ENCODE results near the gene TEX36. TPM values are rescaled to one million over a fixed set of nuclear protein-coding genes. Genes with fewer than 3 reads are reported as not detected.
"Not testable (repeated sequence)": the region's sequence is repeated elsewhere in the genome, so short reads cannot be mapped to it uniquely, and the experiment has no call there.

The TEX36 gene
- total RNA-seq, 1 experiment from 2014 or later, result not detected

- Mint-ChIP-seq H3K4me3 (ENCODE audit: low read depth, unreplicated experiment) (no peak overlapping the region), H3K27ac (ENCODE audit: unreplicated experiment) (no peak overlapping the region), H3K36me3 (ENCODE audit: insufficient read depth, unreplicated experiment) (no peaks in the 10 kb centered on the region), H3K4me1 (ENCODE audit: low read depth, unreplicated experiment) (no peaks in the 10 kb centered on the region), H3K9me3 (ENCODE audit: low read depth, unreplicated experiment) (no peaks in the 10 kb centered on the region), H3K27me3 (ENCODE audit: unreplicated experiment) (peaks cover 20% of the 10 kb centered on the region)
- no TSS peak for BruUV-seq (replicated peaks)
- no peak for DNase-seq
- intact Hi-C loops (cut with micrococcal nuclease; ENCODE audit: unreplicated experiment), result loop anchor here (10.0 kb wide), 1 partner anchor 306 kb away; no protein-coding TSS in a partner anchor
- no peak for TF ChIP-seq CTCF (IDR thresholded peaks at IDR 0.05; ENCODE audit: unreplicated experiment)
- CTCF ChIA-PET, result no interaction called here
These were observed 17.5 kb upstream of the TEX36 start for GRCh38 chr10:125700355-125700911.

DNA sequence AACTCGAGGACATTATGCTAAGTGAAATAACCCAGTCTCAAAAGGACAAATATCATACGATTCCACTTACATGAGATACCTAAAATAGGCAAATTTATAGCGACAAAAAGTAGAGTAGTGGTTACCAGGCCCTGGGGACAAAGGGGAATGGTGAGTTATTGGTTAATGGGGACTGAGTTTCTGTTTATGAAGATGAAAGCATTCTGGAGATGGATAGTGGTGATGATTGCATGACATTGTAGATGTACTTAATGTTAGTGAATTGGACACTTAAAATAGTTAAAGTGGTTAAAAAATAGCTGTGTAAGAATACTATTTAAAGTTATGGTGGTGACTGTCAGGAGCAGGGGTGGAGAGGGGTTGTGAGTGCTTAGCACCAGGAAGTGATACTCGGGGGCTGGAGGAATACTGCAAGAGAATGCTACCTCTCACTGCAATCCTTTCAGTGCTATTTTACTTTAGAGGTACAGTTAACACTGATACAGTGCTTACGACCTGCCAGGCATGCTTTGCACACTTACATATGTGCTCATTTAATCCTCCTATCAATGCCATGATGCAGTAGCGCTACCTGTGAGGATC lies 16.7 kb upstream of the TEX36 start:
- Mint-ChIP-seq H3K27me3 (ENCODE audit: unreplicated experiment) (peaks cover 20% of the 10 kb centered on the region), H3K4me3 (ENCODE audit: low read depth, unreplicated experiment) (no peak overlapping the region), H3K27ac (ENCODE audit: unreplicated experiment) (no peak overlapping the region), H3K9me3 (ENCODE audit: low read depth, unreplicated experiment) (no peaks in the 10 kb centered on the region), H3K36me3 (ENCODE audit: insufficient read depth, unreplicated experiment) (no peaks in the 10 kb centered on the region), H3K4me1 (ENCODE audit: low read depth, unreplicated experiment) (no peaks in the 10 kb centered on the region)
- no peak for TF ChIP-seq CTCF (IDR thresholded peaks at IDR 0.05; ENCODE audit: unreplicated experiment)
- intact Hi-C loops (cut with micrococcal nuclease; ENCODE audit: unreplicated experiment), result loop anchor here (10.0 kb wide), 2 partner anchors 65 to 305 kb away; no protein-coding TSS in a partner anchor
- no peak for DNase-seq
- no TSS peak for BruUV-seq (replicated peaks)
- CTCF ChIA-PET, result no interaction called here

- Mint-ChIP-seq H3K4me1 (ENCODE audit: low read depth, unreplicated experiment) (no peaks in the 10 kb centered on the region), H3K9me3 (ENCODE audit: low read depth, unreplicated experiment) (no peaks in the 10 kb centered on the region), H3K36me3 (ENCODE audit: insufficient read depth, unreplicated experiment) (no peaks in the 10 kb centered on the region), H3K27ac (ENCODE audit: unreplicated experiment) (no peak overlapping the region), H3K4me3 (ENCODE audit: low read depth, unreplicated experiment) (no peak overlapping the region), H3K27me3 (ENCODE audit: unreplicated experiment) (peaks cover 20% of the 10 kb centered on the region)
- TF ChIP-seq CTCF (IDR thresholded peaks at IDR 0.05; ENCODE audit: unreplicated experiment), result no peak
- no peak for DNase-seq
- CTCF ChIA-PET, result interaction anchor here (0.6 kb wide), 1 partner anchor 177 kb away, joined by 3 read pairs; no protein-coding TSS in a partner anchor
- intact Hi-C loops (cut with micrococcal nuclease; ENCODE audit: unreplicated experiment), result loop anchor here (10.0 kb wide), 1 partner anchor 64 kb away; no protein-coding TSS in a partner anchor
- BruUV-seq (replicated peaks), result no TSS peak
These were observed 15.6 kb upstream of the TEX36 start for GRCh38 chr10:125698481-125698998.

DNA sequence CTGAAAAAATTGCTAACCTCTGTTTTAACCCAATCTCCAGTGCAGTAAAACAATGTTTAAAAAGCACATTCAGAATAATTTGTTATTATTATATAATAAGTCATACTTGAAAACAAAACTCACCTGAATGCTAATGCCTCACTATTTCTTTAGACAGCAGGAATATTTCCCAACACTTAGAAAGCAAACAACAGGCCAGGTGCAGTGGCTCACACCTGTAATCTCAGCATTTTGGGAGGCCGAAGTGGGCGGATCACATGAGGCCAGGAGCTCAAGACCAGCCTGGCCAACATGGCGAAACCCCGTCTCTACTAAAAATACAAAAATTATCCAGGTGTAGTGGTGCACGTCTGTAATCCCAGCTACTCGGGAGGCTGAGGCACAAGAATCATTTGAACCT lies 13.9 kb upstream of the TEX36 start:
- H3K9me3 Mint-ChIP-seq (ENCODE audit: low read depth, unreplicated experiment); BruUV-seq (replicated peaks); H3K36me3 Mint-ChIP-seq (ENCODE audit: insufficient read depth, unreplicated experiment); H3K4me3 Mint-ChIP-seq (ENCODE audit: low read depth, unreplicated experiment); H3K27ac Mint-ChIP-seq (ENCODE audit: unreplicated experiment); DNase-seq; H3K4me1 Mint-ChIP-seq (ENCODE audit: low read depth, unreplicated experiment); CTCF ChIA-PET: not testable (repeated sequence)
- intact Hi-C loops (cut with micrococcal nuclease; ENCODE audit: unreplicated experiment), result loop anchor here (10.0 kb wide), 1 partner anchor 62 kb away; no protein-coding TSS in a partner anchor
- H3K27me3 Mint-ChIP-seq (ENCODE audit: unreplicated experiment), result peaks cover 20% of the 10 kb centered on the region

DNA sequence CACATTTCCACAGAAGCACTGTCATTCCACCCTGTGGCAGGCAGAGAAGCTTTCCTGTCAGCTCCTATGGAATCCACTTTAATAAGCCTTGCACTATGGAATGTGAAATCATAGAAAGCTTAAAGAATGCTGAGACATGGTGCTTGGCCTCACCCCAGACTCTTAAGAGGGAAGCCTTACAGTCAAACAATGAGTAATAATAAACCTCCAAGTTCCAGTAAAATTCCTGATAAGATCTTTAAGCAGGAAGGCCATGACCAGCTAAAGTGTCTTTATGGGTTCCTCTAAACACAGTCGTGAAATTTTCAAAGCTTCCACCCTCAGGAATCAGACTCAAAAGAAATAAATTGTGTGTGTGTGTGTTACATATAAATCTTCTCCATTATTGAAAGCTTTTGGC lies 11.9 kb upstream of the TEX36 start:
- DNase-seq, result no peak
- Mint-ChIP-seq H3K27me3 (ENCODE audit: unreplicated experiment) (peaks cover 20% of the 10 kb centered on the region), H3K27ac (ENCODE audit: unreplicated experiment) (no peak overlapping the region), H3K36me3 (ENCODE audit: insufficient read depth, unreplicated experiment) (no peaks in the 10 kb centered on the region), H3K4me1 (ENCODE audit: low read depth, unreplicated experiment) (peaks cover 23% of the 10 kb centered on the region), H3K4me3 (ENCODE audit: low read depth, unreplicated experiment) (no peak overlapping the region), H3K9me3 (ENCODE audit: low read depth, unreplicated experiment) (no peaks in the 10 kb centered on the region)
- no TSS peak for BruUV-seq (replicated peaks)
- intact Hi-C loops (cut with micrococcal nuclease; ENCODE audit: unreplicated experiment), result loop anchor here (10.0 kb wide), 1 partner anchor 60 kb away; no protein-coding TSS in a partner anchor
- no peak for TF ChIP-seq CTCF (IDR thresholded peaks at IDR 0.05; ENCODE audit: unreplicated experiment)
- CTCF ChIA-PET, result no interaction called here
